Activated T-cell treated with anti-CD3 and anti-CD28 coated beads, Interleukin-2, amount 50 U/mL, for 72 hours (primary cell): ENCODE data around the gene SLC22A23. TPM values are rescaled to one million over a fixed set of nuclear protein-coding genes. Genes with fewer than 3 reads are reported as not detected.
"Not testable (repeated sequence)": the region's sequence is repeated elsewhere in the genome, so short reads cannot be mapped to it uniquely, and the experiment has no call there.

Experiments used
- ATAC-seq, 2 donors: fragments of 150-1000 bp; cut with Tn5 transposase; replicated peaks in 1 of 2; 2 replicates each; pipeline ENCODE4 v1.10.0; 2021; ENCODE audit warnings: moderate library complexity in 2 of 2, mild to moderate bottlenecking in 1 of 2
- DNase-seq, 2 donors: peaks; one replicate each; pipeline ENCODE4 v3.0.0; 2021 to 2022; ENCODE audit warnings: mixed read lengths in 1 of 2
- H3K27ac Mint-ChIP-seq: one replicate; pipeline ENCODE4 v1.8.0; 2022; ENCODE audit warnings: mild to moderate bottlenecking, moderate library complexity, mixed read lengths
- H3K27me3 Mint-ChIP-seq: one replicate; pipeline ENCODE4 v1.8.0; 2022; ENCODE audit warnings: low read depth, mixed read lengths
- H3K36me3 Mint-ChIP-seq, 2 donors: one replicate each; pipeline ENCODE4 v1.8.0; 2022; ENCODE audit warnings: mixed read lengths in 2 of 2, mild to moderate bottlenecking in 1 of 2; ENCODE audit not compliant: insufficient read depth in 2 of 2
- H3K4me1 Mint-ChIP-seq: one replicate; pipeline ENCODE4 v1.8.0; 2022; ENCODE audit warnings: low read depth, mixed read lengths
- H3K4me3 Mint-ChIP-seq, 2 donors: one replicate each; pipeline ENCODE4 v1.8.0; 2022; ENCODE audit warnings: mild to moderate bottlenecking in 2 of 2, mixed read lengths in 2 of 2, moderate library complexity in 2 of 2
- H3K9me3 Mint-ChIP-seq, 2 donors: one replicate each; pipeline ENCODE4 v1.8.0; 2022; ENCODE audit warnings: mixed read lengths in 2 of 2
- total RNA-seq, 2 donors: library from RNA; stranded (reverse); gene quantifications; one replicate each; pipeline ENCODE4 v1.2.3, GENCODE V29; 2022

The SLC22A23 gene
- total RNA-seq, 2 donors from 2014 or later = 1.5 to 2.0 TPM

GRCh38 chr6:3244003-3244831, 212.6 kb downstream of the SLC22A23 start:
- Mint-ChIP-seq H3K4me1 (no peaks in the 10 kb centered on the region), H3K27me3 (peaks cover 70% of the 10 kb centered on the region), H3K9me3 (no peaks in the 10 kb centered on the region), H3K36me3 (no peaks in the 10 kb centered on the region), H3K27ac (no peak overlapping the region), H3K4me3 (no peak overlapping the region)
- ATAC-seq = no peak
- DNase-seq = no peak

- peaks cover 68% of the 10 kb centered on the region for H3K27me3 Mint-ChIP-seq
- no peaks in the 10 kb centered on the region for H3K4me1 Mint-ChIP-seq
- no peak overlapping the region for H3K27ac Mint-ChIP-seq
- H3K4me3 Mint-ChIP-seq = no peak overlapping the region
- H3K9me3 Mint-ChIP-seq = no peaks in the 10 kb centered on the region
- H3K36me3 Mint-ChIP-seq = no peaks in the 10 kb centered on the region
- ATAC-seq = no peak
- DNase-seq = no peak
These were observed 214.1 kb downstream of the SLC22A23 start for GRCh38 chr6:3242768-3243167.

- not testable (repeated sequence) for H3K4me1 Mint-ChIP-seq, ATAC-seq
These were observed 215.1 kb downstream of the SLC22A23 start for GRCh38 chr6:3241745-3242144.

GRCh38 chr6:3240595-3240994, 216.3 kb downstream of the SLC22A23 start:
- ATAC-seq (no peak), DNase-seq (no peak)
- Mint-ChIP-seq H3K27ac (no peak overlapping the region), H3K9me3 (no peaks in the 10 kb centered on the region), H3K27me3 (peaks cover 71% of the 10 kb centered on the region), H3K36me3 (no peaks in the 10 kb centered on the region), H3K4me1 (no peaks in the 10 kb centered on the region), H3K4me3 (no peak overlapping the region)

More at GRCh38 chr6:3241745-3242144, 215.1 kb downstream of the SLC22A23 start:
- peaks cover 68% of the 10 kb centered on the region for H3K27me3 Mint-ChIP-seq
- not testable (repeated sequence) for H3K27ac Mint-ChIP-seq, H3K36me3 Mint-ChIP-seq, H3K9me3 Mint-ChIP-seq, DNase-seq, H3K4me3 Mint-ChIP-seq

- no peaks in the 10 kb centered on the region for H3K4me1 Mint-ChIP-seq
- H3K27me3 Mint-ChIP-seq = peaks cover 80% of the 10 kb centered on the region
- DNase-seq = no peak
- H3K9me3 Mint-ChIP-seq = no peaks in the 10 kb centered on the region
- no peak overlapping the region for H3K4me3 Mint-ChIP-seq
- no peaks in the 10 kb centered on the region for H3K36me3 Mint-ChIP-seq
- no peak for ATAC-seq
- no peak overlapping the region for H3K27ac Mint-ChIP-seq
These were observed 217.6 kb downstream of the SLC22A23 start for GRCh38 chr6:3239110-3239830.

- Mint-ChIP-seq H3K27ac (no peak overlapping the region), H3K4me3 (no peak overlapping the region), H3K27me3 (peaks cover 84% of the 10 kb centered on the region), H3K9me3 (no peaks in the 10 kb centered on the region), H3K4me1 (no peaks in the 10 kb centered on the region), H3K36me3 (no peaks in the 10 kb centered on the region)
- no peak for ATAC-seq
- no peak for DNase-seq
These were observed 218.8 kb downstream of the SLC22A23 start for GRCh38 chr6:3237761-3238662.

GRCh38 chr6:3236005-3236404, 220.8 kb downstream of the SLC22A23 start:
- H3K27me3 Mint-ChIP-seq = peaks cover 91% of the 10 kb centered on the region

GRCh38 chr6:3235486-3235885, 221.4 kb downstream of the SLC22A23 start:
- Mint-ChIP-seq H3K4me3 (no peak overlapping the region), H3K27ac (no peak overlapping the region), H3K9me3 (no peaks in the 10 kb centered on the region), H3K4me1 (peaks cover 21% of the 10 kb centered on the region), H3K36me3 (no peaks in the 10 kb centered on the region), H3K27me3 (peaks cover 92% of the 10 kb centered on the region)
- DNase-seq = no peak
- ATAC-seq = no peak

More at GRCh38 chr6:3236005-3236404, 220.8 kb downstream of the SLC22A23 start:
- H3K4me3 Mint-ChIP-seq = no peak overlapping the region
- no peak overlapping the region for H3K27ac Mint-ChIP-seq
- no peaks in the 10 kb centered on the region for H3K36me3 Mint-ChIP-seq
- DNase-seq (no peak), ATAC-seq (no peak)
- peaks cover 16% of the 10 kb centered on the region for H3K4me1 Mint-ChIP-seq
- H3K9me3 Mint-ChIP-seq = no peaks in the 10 kb centered on the region

- no peak overlapping the region for H3K4me3 Mint-ChIP-seq
- H3K36me3 Mint-ChIP-seq = no peaks in the 10 kb centered on the region
- H3K27me3 Mint-ChIP-seq = peaks cover 98% of the 10 kb centered on the region
- H3K4me1 Mint-ChIP-seq = peaks cover 37% of the 10 kb centered on the region
- ATAC-seq (no peak), DNase-seq (no peak)
- no peak overlapping the region for H3K27ac Mint-ChIP-seq
- no peaks in the 10 kb centered on the region for H3K9me3 Mint-ChIP-seq
These were observed 222.9 kb downstream of the SLC22A23 start for GRCh38 chr6:3233904-3234303.

GRCh38 chr6:3233321-3233720, 223.5 kb downstream of the SLC22A23 start:
- Mint-ChIP-seq H3K27me3 (peaks cover 97% of the 10 kb centered on the region), H3K4me1 (peaks cover 42% of the 10 kb centered on the region), H3K27ac (no peak overlapping the region), H3K9me3 (no peaks in the 10 kb centered on the region), H3K4me3 (no peak overlapping the region), H3K36me3 (peaks cover 0 to 2% of the 10 kb centered on the region in 2 donors)
- ATAC-seq = no peak
- DNase-seq = no peak

- H3K4me3 Mint-ChIP-seq = peak overlapping the region; percentile 60 to 76
- DNase-seq (no peak), ATAC-seq (no peak)
- no peak overlapping the region for H3K27ac Mint-ChIP-seq
- peaks cover 93% of the 10 kb centered on the region for H3K27me3 Mint-ChIP-seq
- peaks cover 47% of the 10 kb centered on the region for H3K4me1 Mint-ChIP-seq
- peaks cover 0 to 2% of the 10 kb centered on the region in 2 donors for H3K36me3 Mint-ChIP-seq
- no peaks in the 10 kb centered on the region for H3K9me3 Mint-ChIP-seq
These were observed 224.6 kb downstream of the SLC22A23 start for GRCh38 chr6:3232017-3232945.
